HG03342 (cell line): Measurements from ENCODE around the gene CDKN2B.

Source experiments
- ATAC-seq: cut with Tn5 transposase; IDR thresholded peaks from one replicate; pipeline ENCODE4 v1.9.1; 2021; ENCODE audit warnings: mild to moderate bottlenecking, moderate library complexity; ENCODE audit not compliant: unreplicated experiment

The CDKN2B gene

DNA sequence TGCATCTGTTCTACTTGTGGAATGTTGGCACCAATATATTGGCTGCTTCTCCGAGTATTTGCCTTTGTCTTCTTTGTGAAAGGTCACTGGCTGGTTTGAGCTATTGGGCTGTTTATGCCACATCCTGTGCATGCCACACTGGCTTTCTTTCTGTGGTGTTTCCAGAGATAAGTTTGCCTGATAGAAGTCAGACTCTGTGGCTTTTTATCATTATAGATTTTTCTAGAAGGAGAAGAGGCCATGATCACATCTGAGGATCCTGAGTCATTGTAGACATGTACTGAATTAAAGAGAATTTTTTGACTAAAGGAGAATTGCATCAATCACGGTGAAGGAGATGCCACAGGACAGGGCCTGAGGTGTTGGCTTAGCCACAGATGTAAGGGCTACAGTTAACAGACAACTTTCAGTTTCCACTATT, 26.5 kb upstream of the CDKN2B start:
- no peak for ATAC-seq

DNA sequence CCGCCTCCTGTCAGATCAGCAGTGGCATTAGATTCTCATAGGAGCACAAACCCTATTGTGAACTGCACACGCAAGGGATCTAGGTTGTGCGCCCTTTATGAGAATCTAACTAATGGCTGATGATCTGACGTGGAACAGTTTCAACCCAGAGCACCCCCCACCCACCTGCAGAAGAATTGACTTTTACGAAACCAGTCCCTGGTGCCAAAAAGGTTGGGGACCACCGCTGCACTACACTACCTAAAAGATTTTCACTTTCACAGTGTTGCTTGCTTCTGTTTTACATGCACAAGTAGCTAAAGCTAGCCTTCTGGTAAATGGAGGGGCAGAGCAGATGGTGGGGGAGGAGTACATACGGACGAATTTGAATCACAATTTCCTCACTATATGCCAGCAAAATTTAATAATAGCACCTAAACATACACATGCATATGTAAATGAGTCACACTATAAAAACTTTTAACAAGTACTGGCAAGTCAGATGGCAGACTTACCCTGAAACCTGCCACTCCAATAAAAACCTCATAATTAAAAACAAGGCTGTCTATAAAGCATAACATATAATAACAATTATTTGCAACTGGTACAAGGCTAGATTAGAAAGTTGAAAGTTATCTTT, 24.0 kb upstream of the CDKN2B start:
- ATAC-seq, result no peak

DNA sequence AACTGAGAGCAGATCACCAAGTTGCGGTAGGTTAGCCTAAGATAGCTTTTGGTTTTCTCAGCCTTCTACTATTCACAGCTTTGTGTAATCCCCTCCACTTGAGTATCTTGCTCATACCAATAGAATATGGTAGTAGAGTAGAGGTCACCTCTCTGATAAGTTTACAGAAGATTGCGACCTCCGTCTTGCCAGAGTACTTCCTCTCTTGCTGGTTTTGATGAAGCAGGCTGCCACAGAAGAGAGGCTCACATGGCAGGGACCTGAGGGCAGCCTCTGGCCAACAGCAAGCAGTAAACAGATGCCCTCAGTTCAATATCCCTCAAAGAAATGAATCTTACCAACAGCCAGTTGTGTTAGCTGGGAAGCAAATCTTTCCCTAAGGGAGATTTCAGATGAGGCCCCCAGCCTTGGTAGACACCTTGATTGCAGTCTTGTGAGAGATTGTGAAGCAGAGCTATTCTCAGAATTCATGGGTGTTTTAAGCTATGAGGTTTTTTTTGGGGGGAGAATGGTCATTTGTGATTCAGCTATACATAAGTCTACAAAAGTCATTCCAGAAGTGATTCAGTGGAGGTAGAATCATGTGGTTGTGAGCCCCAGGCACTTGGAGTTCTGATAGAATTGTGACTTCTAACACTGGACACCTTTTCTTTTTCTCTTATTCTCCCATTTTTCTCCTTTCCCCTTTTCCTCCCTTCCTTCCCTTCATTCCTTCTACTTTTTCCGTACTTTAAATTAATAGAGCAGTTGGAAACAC, 22.7 kb upstream of the CDKN2B start:
- no peak for ATAC-seq

DNA sequence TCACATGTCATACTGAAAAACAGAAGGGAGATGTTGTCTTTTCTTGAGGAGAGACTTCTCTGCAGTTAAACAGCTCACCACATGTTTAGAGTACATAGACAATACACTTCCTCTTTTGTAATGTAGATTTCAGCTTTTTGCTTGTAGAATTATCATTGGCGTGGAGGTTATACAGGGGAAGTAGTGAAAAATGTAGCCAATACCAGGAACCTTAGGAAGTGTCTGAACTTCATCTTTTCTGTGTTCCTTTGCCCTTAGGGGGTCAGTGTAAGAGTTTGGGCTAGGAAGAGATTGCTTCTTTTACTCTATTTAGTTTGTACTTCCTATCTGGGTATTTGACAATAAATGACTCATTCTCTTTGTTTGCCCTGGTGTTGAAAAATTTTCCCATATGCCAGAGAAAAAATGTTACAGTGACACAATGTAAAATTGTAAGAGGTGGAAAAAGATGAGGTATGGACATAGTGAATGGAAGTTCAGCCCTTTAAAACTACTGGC, 21.0 kb upstream of the CDKN2B start:
- ATAC-seq, result peak; percentile 76

DNA sequence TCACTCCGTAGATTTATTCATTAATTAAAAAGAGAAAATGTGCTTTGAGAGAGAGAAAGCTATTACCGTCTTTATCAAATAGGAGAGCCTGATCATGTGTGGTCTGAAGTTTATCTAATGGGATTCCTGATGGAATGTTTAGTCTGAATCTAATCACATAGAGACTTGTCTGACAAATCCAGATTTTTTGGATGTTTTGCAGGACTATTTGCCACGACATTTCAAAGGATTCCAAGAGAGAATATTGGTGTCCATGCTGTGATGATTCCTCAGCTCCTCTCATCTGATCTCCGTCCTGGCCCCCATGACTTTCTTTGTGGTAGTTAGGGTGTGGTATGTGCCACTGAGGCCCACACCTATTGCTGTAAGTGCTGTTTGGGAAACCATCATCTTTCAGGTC, 20.1 kb upstream of the CDKN2B start:
- no peak for ATAC-seq

DNA sequence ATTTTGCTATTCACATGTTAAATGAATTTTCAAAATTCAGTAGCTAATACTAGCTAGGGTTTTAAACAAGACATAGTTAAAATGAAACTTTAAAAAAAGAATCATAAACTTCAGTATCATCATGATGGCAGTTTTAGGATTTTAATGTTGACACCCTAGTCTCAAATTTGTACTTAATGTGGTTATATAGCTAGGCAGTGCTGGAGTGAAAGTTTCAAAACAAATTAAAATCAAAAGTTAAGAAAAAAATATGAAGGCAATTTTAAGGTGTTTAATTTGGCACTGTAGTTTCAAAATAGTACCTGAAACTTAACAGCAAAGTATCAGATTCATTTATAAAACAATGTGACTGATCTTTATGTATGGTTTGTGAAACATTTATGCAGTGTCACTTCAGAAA, 19.3 kb upstream of the CDKN2B start:
- ATAC-seq, result no peak

DNA sequence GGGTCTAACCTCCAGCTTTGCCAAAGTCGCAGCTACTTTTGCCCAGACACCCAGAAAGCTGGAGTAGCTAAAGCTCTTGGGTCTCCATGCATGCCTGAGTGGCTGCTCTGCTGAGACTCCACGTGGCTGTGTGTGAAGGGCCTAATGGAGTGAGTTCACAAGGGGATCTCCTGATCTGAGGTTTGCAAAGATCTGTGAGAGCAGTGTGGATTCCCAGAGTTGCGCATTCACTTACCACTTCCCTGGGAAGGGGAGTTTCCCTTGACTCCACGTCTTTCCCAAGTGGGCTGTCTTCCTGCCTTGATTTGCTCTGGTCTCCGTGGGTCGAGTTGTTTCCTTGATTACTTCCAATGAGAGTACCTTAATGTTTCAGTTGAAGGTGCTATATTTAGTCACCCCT, 17.6 kb upstream of the CDKN2B start:
- no peak for ATAC-seq

DNA sequence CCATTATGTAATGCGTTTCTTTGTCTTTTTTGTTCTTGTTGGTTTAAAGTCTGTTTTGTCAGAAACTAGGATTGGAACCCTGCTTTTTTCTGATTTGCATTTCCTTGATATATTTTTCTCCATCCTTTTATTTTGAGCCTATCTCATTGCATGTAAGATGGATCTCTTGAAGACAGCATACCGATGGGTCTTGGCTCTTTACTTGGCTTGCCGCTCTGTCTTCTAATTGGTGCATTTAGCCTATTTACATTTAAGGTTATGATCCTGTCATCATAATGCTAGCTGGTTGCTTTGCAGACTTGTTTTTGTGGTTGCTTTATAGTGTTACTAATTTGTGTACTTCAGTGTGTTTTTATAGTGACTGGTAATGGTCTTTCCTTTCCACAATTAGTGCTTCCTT, 13.3 kb upstream of the CDKN2B start:
- no peak for ATAC-seq

DNA sequence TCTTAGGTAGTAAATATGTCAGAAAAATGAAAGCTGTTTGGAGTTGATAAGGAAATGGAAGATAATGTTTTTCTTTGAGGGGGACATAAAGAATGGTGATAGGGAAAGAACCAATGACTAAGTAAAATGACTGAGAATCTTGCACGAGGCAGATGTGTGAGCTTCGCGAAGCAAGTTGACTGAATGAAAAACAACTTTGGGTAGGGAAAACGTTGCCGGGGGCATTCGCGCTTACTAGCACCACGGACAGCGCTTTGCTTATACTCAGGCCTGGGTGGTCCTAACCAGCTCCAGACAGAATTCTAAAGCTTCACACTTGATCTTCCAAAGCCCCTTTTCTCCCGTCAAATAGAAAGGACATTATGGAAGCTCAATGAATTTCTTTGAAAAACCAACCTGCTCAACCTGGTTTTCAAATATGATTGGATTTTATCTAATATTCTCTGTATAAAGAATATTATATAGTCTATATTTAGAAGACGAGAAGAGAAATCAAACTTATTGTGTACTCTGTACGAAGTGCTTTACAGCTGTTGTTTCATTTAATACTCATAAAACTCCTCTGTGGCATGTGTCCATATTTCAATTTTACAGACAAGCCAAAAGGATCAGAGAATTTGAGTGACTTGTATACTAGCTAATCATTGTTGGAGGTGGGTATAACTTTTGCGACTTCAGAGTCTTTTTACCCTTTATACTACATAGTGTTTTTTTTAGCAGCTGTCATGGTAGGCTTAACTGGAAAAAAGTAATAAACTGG, 1.9 kb upstream of the CDKN2B start:
- no peak for ATAC-seq

DNA sequence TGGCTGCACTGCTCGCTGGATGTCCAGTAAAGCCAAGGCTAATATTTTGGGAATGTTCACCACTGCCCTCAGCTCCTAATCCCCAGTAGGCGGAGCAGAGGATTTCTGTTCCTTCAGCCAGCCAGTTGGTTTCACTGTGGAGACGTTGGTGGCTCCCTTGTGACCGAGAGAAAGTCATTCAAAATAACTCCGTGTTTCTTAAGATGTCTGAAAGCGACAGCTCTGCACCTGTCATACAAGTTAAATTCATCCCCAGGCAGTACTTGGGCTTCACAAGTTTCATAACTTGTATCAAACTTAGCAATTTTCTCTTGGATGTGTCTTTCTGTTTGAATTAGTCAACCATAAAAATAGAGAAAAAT, 382 bp upstream of the CDKN2B start:
- ATAC-seq, result peak; percentile 21

DNA sequence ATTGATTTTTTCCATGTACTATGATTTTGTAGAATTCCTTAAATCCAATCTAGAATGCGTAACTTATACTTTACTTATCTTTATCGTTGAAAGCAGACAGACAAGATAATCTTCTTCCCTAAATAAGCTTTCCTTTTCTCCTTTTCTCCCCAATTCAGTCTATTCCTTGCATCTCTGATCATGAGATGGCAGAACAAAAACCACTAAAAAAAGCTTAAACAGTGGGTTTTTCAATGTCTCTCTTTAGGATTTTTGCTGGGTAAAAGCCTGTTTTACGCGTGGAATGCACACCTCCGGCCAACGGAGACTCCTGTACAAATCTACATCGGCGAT, 755 bp downstream of the CDKN2B start:
- ATAC-seq, result no peak

DNA sequence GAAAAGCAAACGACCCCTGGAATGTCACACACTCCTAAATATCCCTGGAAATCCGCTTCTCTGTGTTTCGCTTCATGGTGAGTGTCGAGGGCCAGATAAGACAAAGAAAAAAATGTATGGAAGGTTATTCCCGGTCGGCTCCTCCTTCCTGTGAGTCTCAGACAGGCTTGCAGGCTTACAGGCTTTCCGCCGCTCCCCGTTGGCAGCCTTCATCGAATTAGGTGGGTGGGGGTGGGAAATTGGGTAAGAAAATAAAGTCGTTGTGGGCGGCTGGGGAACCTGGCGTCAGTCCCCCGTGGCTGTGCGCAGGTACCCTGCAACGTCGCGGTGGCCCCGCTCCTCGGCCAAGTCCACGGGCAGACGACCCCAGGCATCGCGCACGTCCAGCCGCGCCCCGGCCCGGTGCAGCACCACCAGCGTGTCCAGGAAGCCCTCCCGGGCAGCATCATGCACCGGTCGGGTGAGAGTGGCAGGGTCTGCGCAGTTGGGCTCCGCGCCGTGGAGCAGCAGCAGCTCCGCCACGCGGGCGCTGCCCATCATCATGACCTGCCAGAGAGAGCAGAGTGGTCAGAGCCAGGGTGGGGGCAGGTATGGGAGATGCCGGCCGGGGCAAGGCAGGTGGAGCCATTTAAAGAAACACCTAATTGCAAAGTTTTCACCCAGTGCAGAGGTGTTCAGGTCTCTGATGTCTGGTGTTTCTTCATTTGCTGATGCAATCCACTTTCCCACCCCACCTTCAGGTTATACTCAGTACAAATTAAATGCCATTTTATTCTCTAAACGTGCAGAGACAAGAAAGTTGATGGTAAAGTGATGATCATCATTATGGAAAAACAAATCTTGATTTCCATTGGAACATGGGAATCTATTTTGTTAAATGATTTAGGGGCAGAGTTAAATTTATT, 3.2 kb downstream of the CDKN2B start:
- ATAC-seq, result no peak

DNA sequence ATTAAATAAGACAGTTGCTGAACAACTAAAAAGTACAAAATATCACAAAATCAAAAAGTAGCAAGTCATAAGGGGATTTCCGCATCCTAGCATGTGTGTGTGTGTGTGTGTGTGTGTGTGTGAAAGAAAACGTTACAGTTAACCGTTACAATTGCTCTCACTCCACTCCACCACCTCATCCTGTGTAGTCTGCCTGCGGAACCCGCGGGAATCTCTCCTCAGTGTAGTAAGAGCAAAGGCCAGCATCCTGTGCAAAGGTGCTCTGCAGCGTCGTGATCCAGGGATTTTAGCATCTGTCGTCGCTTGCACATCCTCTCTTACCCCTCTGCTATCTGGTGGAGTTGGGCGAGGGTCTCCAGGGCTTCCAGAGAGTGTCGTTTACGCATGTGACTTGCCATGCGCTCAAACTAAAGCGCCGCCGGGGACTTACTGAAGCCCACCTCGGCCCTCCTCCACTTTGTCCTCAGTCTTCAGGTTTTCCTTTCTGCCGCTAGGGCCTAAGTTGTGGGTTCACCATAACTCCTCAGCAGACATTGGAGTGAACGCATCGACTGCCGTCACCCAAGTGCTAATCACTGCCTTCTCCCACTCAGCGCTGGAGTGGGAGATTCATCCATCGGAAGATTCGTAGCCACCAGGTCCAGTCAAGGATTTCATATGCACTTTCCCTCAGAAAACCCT, 3.9 kb downstream of the CDKN2B start:
- ATAC-seq, result no peak

DNA sequence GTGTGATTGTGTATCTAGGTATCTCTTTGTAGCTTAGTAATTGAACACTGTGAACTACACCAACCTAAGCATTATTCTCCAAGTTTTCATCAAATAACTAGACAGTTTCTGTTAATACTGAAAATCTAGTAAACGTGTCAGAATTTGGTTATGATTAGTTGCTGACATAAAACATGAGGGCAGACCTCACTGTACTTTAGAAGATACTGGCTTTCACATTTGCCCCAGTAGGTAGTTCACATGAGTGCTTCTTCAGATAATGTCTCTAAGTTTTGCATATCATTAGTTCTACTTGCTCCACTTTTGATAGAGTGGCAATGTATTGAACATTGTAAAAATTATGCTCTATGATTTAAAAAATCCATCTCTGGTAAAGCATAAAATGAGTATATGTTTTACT, 7.1 kb downstream of the CDKN2B start:
- ATAC-seq, result no peak

DNA sequence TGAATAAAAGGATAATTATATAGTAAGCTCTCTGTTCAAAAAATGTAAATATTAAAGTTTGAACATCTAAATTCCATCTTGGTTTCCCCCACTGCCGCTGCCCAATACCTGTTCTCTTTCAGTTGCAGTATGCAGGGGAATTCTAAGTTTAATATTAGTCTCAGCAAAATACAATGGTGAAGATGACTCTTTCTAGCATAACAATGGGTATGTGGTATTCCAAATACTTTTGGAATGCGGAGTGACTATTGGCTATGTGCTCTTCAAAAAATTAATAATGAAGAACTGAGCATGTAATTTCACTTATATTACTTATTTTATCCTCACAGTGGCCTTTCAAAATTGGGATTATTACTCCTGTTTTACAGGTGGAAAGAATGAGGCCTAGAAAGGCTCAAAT, 11.1 kb downstream of the CDKN2B start:
- no peak for ATAC-seq

DNA sequence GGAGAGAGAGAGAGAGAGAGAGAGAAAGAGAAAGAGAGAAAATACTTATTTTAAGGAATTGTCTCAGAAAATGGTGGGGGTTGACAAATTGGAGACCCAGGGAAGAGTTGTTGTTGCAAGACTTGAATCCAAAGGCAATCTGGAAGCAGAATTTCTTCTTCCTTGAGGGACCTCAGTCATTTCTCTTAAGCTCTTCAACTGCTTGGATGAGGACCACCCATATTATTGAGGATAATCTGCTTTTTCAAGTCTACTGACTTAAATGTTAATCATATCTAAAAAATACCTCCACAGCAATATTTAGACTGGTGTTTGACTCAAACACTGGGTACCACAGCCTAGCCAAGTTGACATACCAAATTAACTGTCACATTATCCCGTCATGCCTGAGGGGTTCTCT, 11.6 kb downstream of the CDKN2B start:
- no peak for ATAC-seq

DNA sequence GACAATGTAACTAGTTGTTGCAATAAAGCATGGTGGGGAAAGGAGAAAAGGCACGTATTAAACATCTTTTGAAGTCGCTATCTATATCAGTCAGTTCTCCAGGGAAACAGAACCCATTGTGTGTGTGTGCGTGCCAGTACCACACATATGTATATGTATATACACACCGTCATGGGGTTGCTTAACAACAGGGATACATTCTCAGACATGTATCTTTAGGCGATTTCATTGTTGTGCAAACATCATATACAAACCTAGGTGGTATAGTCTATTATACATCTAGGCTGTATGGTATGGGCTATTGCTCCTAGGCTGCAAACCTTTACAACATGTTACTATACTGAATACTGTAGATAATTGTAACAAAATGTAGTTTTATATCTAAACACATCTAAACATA, 12.2 kb downstream of the CDKN2B start:
- ATAC-seq, result no peak

DNA sequence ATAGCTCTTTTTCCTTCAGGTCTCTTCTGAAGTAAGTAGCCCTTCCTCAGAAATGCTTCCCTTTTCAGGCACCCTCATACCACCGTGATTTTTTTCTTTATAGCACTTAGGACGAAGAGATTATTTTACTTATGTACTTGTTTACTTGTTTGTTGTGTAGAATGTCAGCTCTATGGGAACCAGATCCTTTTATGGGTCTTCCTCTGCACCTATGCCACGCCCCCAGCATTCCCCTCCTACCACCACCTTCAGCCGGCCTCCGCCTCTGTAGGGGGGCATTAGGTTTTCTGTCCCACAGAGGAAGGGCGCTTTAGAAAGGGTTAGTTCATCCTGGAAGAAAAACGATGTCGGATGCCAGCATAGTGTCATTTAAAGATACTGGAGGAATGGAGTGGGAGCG, 12.7 kb downstream of the CDKN2B start:
- ATAC-seq, result no peak

DNA sequence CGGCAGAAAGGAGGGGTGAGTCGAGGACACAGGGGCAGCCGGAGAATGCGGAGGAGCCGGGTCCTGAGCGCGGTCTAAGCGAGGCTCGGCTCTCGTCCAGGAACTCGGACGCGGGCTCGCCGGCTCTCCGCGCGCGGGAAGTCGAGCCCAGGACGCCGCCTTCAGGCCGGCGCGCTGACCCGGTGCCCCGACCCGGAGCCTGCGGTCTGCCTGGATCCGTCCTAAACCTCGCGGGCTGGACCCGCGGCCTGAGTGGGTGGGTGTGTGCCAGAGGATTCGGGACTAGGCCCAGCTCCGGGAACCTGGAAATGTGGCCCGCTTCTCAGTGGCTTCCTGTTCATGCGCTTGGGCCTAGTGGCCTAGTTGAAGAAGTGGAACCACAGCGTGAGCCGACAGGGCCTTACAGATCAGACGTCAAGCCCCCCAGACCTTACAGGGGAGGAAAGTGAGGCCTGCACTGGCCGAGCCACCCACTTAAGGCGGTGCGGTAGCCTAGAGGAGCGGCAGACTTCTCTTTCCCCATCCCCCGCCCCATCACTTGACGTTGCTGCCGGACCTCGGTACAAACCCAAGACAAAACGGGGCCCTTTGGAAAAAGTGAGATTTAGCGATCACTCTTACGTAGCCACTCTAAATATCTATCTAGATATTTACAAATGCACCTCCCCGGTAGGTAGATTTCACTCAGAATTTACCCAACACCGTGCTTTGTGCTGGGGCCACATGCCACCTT, 13.3 kb downstream of the CDKN2B start:
- ATAC-seq, result no peak
